Osteoblast (primary cell): ENCODE results near the gene PPP4R1. TPM values are rescaled to one million over a fixed set of nuclear protein-coding genes. Genes with fewer than 3 reads are reported as not detected.

Experiments
- DNase-seq: peaks from one replicate; pipeline ENCODE4 v3.0.0; 2011; ENCODE audit warnings: low spot score, mixed read lengths; ENCODE audit not compliant: insufficient read length; ENCODE audit errors: missing footprints
- H2AFZ ChIP-seq: 2 replicates; pipeline ENCODE4 v1.6.0; 2011; ENCODE audit warnings: mild to moderate bottlenecking, low read length
- H3K27ac ChIP-seq: 2 replicates; pipeline ENCODE4 v1.5.1; 2011; ENCODE audit warnings: mild to moderate bottlenecking, low read depth, low read length, moderate library complexity
- H3K27me3 ChIP-seq: 2 replicates; pipeline ENCODE4 v1.6.0; 2012; ENCODE audit warnings: mild to moderate bottlenecking, control low read depth, inconsistent platforms, low read length, moderate library complexity; ENCODE audit not compliant: insufficient read depth
- H3K36me3 ChIP-seq: 2 replicates; pipeline ENCODE4 v1.5.1; 2011; ENCODE audit warnings: mild to moderate bottlenecking, low read length, control low read depth, moderate library complexity; ENCODE audit not compliant: insufficient read depth
- H3K4me1 ChIP-seq: 2 replicates; pipeline ENCODE4 v1.5.1; 2011; ENCODE audit warnings: mild to moderate bottlenecking, low read length, control low read depth, moderate library complexity; ENCODE audit not compliant: insufficient read depth
- H3K4me2 ChIP-seq: 2 replicates; pipeline ENCODE4 v1.6.0; 2011; ENCODE audit warnings: mild to moderate bottlenecking, low read length; ENCODE audit not compliant: insufficient read depth
- H3K4me3 ChIP-seq: fragments of 200-600 bp; sonication (generic); 3 replicates; pipeline ENCODE4 v1.5.1; 2012; ENCODE audit warnings: mild to moderate bottlenecking, low read length, inconsistent platforms; ENCODE audit not compliant: insufficient read depth
- H3K79me2 ChIP-seq: 2 replicates; pipeline ENCODE4 v1.6.0; 2012; ENCODE audit warnings: mild to moderate bottlenecking, low read length, control low read depth, inconsistent platforms; ENCODE audit not compliant: insufficient read depth
- H3K9me3 ChIP-seq: 2 replicates; pipeline ENCODE4 v1.5.1; 2011; ENCODE audit warnings: low read depth, low read length, control low read depth
- H4K20me1 ChIP-seq: 2 replicates; pipeline ENCODE4 v1.6.0; 2012; ENCODE audit warnings: mild to moderate bottlenecking, low read length, control low read depth; ENCODE audit not compliant: insufficient read depth
- total RNA-seq: library from RNA; depleted of rRNA; stranded (reverse); fragments of >200 nt; gene quantifications from 2 replicates; pipeline ENCODE4 v1.2.3, GENCODE V29; 2012
- TF ChIP-seq, protein P1 (sequence below): IDR thresholded peaks from 2 replicates; pipeline ENCODE4 v1.5.1; 2011; ENCODE audit warnings: mild to moderate bottlenecking, low read depth, low read length, moderate library complexity; ENCODE audit errors: extremely low read depth

PPP4R1 gene
- total RNA-seq, 1 donor = 143 TPM

DNA sequence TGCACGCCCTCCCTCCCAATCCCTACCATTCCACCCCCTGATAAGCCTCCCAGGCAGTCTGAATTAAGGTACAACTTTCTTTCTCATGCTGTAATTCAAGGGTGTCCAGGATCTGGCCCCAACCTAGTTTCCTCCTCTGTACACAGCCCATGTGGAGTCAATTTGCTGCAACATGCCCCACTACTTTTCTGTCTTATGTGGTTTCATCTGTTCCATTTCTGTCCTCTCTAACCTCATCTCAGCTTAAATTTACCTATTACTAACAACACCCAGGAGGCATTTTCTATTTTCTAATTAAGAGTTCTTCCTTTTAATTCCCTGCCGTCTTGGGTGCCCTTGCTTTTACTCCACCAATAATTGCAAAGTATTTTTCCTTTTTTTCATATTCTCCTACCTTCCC, 10.0 kb downstream of the PPP4R1 start:
- H3K9me3 ChIP-seq = no peaks in the 10 kb centered on the region
- no peak overlapping the region for H2AFZ ChIP-seq
- no peaks in the 10 kb centered on the region for H3K36me3 ChIP-seq
- H4K20me1 ChIP-seq = peaks cover 41% of the 10 kb centered on the region
- peaks cover 97% of the 10 kb centered on the region for H3K79me2 ChIP-seq
- no peaks in the 10 kb centered on the region for H3K27me3 ChIP-seq
- no peak overlapping the region for H3K27ac ChIP-seq
- peaks cover 16% of the 10 kb centered on the region for H3K4me1 ChIP-seq
- DNase-seq = no peak
- H3K4me2 ChIP-seq = no peak overlapping the region
- TF ChIP-seq, protein P1, sequence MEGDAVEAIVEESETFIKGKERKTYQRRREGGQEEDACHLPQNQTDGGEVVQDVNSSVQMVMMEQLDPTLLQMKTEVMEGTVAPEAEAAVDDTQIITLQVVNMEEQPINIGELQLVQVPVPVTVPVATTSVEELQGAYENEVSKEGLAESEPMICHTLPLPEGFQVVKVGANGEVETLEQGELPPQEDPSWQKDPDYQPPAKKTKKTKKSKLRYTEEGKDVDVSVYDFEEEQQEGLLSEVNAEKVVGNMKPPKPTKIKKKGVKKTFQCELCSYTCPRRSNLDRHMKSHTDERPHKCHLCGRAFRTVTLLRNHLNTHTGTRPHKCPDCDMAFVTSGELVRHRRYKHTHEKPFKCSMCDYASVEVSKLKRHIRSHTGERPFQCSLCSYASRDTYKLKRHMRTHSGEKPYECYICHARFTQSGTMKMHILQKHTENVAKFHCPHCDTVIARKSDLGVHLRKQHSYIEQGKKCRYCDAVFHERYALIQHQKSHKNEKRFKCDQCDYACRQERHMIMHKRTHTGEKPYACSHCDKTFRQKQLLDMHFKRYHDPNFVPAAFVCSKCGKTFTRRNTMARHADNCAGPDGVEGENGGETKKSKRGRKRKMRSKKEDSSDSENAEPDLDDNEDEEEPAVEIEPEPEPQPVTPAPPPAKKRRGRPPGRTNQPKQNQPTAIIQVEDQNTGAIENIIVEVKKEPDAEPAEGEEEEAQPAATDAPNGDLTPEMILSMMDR = no peak
- H3K4me3 ChIP-seq = no peak overlapping the region

DNA sequence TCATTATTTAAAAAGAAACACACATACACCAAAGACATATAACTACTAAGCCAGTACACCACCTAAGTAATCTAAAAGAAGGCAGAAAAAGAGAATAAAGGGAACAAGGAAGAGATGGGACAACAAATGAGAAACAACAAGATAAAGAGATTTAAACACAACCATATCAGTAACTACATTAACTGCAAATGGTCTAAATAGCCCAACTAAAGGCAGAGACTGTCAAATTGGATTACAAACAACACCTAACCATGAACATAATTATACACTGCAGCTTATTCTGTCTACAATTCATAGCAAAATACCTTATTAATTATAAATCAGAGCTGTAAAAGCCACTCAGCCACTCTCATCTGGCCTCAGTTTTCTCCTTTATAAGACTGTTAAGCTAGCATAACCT, 15.0 kb downstream of the PPP4R1 start:
- H4K20me1 ChIP-seq = peaks cover 34% of the 10 kb centered on the region

DNA sequence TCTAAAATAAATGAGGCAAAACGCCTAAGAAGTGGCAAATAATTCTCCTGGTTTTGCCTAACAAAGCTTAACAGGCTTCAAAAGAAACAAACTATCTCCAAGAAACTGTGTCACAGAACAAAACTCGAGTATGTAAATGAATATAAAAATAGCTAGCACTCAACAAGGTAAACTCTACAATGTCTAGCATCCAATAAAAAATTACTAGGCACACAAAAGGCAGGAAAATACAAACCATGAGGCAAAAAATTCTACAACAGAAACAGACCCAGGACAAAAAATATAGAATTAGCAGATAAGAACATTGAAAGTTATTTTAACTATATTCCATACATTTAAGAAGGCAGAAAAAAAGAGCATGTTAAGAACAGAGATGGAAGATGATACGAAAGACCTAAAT, 16.8 kb downstream of the PPP4R1 start:
- Histone ChIP-seq H3K4me2 (no peak overlapping the region), H2AFZ (no peak overlapping the region), H3K9me3 (no peaks in the 10 kb centered on the region), H3K4me1 (peaks cover 21% of the 10 kb centered on the region), H3K4me3 (no peak overlapping the region), H4K20me1 (peaks cover 28% of the 10 kb centered on the region), H3K79me2 (peaks cover 89% of the 10 kb centered on the region), H3K36me3 (peaks cover 6% of the 10 kb centered on the region), H3K27ac (no peak overlapping the region), H3K27me3 (no peaks in the 10 kb centered on the region)
- TF ChIP-seq, protein P1 = no peak
- DNase-seq = no peak

More for the DNA sequence above, 15.0 kb downstream of the PPP4R1 start:
- no peaks in the 10 kb centered on the region for H3K36me3 ChIP-seq
- H3K4me1 ChIP-seq = peaks cover 21% of the 10 kb centered on the region
- H3K27me3 ChIP-seq = no peaks in the 10 kb centered on the region
- no peak overlapping the region for H3K4me2 ChIP-seq
- H3K9me3 ChIP-seq = no peaks in the 10 kb centered on the region
- no peak overlapping the region for H2AFZ ChIP-seq
- TF ChIP-seq, protein P1 = no peak
- no peak for DNase-seq
- H3K79me2 ChIP-seq = peaks cover 97% of the 10 kb centered on the region
- no peak overlapping the region for H3K4me3 ChIP-seq
- H3K27ac ChIP-seq = no peak overlapping the region

DNA sequence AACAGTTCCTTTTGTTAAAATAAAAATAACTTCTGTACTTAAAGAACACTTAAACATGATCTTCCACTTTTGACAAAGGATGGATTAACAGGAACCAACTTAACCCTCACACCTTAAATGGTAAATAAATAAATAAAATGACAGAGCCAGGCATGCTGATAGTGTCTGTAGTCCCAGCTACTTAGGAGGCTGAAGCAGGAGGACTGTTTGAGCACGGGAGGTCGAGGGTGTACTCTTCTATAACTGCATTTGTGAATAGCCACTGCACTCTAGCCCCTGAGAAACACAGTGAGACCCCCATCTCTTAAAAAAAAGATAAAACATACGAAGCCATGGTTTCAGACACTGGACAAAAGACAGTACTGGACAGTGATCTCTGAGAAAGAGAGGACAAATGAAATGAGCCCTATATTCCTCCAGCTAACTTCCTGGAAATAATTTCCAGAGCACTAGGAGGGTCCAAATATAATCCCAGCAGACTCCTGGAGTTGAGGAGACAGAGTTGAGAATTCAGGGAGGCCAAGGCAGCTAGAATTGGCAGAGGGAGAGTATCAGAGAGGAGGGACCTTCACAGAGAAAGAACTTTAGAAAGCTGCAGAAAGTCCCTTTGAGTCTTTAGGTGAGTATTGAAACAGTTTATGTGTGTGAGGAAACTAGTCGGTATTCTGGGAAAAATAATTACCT, 17.4 kb downstream of the PPP4R1 start:
- TF ChIP-seq, protein P1 = no peak
- peaks cover 28% of the 10 kb centered on the region for H4K20me1 ChIP-seq
- no peak overlapping the region for H3K4me2 ChIP-seq
- H3K27me3 ChIP-seq = no peaks in the 10 kb centered on the region
- peak overlapping the region; percentile 13 for H3K27ac ChIP-seq
- H2AFZ ChIP-seq = no peak overlapping the region
- H3K4me1 ChIP-seq = peaks cover 21% of the 10 kb centered on the region
- H3K79me2 ChIP-seq = peaks cover 90% of the 10 kb centered on the region
- peaks cover 8% of the 10 kb centered on the region for H3K36me3 ChIP-seq
- no peak for DNase-seq
- no peak overlapping the region for H3K4me3 ChIP-seq
- H3K9me3 ChIP-seq = no peaks in the 10 kb centered on the region
